ENCODE results near the gene DAGLA.

The DAGLA gene

DNA sequence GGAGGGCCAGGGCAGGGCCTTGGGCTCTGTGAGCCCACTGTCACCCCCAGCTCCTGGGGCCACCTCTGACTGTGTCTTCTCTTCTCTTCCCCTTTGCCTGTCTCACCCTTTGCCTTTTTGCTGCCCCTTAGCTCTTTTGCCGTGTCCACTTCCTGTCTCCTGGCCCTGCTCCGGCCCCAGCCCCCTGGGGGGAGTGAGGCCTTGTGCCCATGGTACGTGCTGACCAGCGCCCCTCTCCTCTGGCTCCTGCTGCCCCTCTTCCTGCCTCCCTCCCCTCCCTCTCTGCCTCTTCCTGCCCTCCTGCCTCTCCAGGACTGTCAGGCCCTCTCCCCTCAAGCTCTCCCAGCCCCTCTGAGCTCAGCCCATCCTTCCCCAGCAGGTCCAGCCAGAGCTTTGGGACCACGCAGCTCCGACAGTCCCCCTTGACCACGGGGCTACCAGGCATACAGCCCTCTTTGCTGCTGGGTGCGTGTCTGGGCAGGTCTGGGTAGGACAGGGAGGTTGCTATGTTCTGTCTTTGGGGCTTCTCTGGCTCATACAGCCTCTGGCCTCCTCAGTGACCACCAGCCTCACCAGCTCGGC, 100.5 kb downstream of the DAGLA start:
- no peak for DNase-seq (ENCODE audit: low spot score)

DNA sequence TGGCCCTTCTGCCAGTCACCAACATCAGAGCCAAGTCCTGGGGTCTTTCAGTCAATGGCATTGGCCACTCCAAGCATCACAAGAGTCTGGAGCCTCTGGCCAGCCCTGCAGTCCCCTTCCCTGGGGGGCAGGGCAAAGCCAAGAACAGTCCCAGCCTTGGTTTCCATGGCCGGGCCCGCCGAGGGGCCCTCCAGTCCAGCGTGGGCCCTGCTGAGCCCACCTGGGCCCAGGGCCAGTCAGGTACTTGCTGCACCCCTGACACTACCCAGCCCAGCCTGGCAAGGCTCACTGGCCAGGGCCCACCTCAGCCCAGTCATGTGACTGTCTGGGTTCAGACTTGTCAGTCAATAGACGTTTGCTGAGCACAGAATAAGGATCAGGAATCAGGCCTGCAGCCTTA, 101.4 kb downstream of the DAGLA start:
- DNase-seq (ENCODE audit: low spot score) = no peak

DNA sequence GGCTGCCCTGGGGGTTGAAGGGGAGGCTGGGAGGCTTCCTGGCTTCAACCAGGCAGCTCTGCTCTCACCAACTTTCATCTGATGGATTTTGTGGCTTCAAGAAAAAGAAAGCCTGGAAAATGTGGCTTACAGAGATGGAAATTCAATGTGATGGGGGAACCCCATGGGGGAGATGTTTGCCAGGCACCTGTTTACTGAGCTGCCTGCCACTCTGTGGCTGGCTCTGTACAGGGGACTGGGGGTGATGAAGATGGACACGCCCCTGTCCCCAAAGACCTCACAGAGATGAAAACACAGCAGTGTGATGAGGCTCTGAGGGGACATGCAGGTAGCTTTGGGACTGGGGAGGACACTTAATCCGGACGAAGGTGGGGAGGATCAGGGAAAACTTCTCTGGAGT, 102.1 kb downstream of the DAGLA start:
- DNase-seq (ENCODE audit: low spot score) = no peak

DNA sequence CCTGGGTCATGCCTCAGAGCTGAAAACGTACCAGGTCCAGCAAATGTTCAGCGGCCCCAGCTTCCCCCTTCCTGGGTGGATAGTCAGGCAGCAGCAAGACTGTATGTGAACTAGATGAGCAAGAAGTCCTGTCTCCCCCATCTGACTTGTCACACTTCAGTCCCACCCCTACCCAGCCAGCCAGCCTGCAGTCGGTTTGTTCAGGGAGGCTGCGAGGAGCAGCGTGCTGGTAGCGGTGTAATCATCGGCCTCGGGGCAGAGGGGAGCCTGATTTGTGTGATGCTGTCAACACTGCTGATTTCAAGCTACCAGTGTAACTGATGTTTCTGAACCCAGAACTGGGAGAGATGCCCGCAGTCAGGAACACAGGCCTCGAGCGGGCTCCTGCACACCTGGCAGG, 102.7 kb downstream of the DAGLA start:
- no peak for DNase-seq (ENCODE audit: low spot score)

- no peak for DNase-seq (ENCODE audit: low spot score)
Observed at GRCh38 chr11:61783717-61784505, 103.7 kb downstream of the DAGLA start.

DNA sequence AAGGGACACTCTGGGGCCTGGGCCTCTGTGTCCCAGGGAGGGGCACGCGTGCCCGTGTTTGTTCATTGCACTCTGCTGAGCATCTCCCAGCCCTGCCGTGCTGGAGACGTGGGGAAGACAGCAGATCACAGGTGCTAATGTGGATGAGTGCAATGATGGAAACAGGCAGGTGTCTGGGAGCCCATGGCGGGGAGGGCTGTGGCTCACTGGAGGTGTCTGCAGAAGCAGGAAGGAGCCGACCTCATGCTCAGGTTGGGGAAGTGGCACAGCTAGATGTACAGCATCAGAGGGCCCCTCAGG, 104.3 kb downstream of the DAGLA start:
- DNase-seq (ENCODE audit: low spot score) = no peak

GRCh38 chr11:61785837-61786402, 105.7 kb downstream of the DAGLA start:
- no peak for DNase-seq (ENCODE audit: low spot score)

- DNase-seq (ENCODE audit: low spot score) = peak; percentile 7
Observed at GRCh38 chr11:61787928-61788491, 107.8 kb downstream of the DAGLA start.

DNA sequence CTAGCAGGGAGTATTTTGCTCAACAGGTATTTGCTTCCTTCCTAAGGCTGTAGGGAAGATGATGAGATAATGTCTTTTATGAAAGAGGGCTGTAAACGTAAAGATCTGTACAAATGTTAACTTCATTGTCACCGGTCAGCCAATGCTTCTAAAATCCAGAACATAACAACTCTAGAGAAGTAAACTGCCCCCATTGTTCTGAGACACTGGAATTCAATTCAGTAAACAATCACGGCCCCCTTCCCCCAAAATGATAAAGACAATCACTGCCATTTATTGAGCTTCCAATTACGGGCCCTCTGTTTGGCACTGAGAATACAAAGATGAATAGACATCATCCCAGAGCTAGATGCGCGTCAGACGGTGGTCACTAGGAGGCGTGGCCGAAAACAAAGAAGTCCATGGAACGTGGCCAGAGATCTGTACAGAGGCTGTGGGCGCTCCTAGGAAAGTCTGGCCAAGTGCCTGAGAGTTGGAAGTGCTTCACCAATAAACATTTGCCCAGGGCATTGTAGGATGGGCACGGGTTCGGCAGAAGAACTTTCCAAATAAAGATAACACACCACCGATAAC, 111.6 kb downstream of the DAGLA start:
- no peak for DNase-seq (ENCODE audit: low spot score)

- peak; percentile 83 for DNase-seq (ENCODE audit: low spot score)
Observed at GRCh38 chr11:61792310-61793082, 112.3 kb downstream of the DAGLA start, which contains the start of the genes FEN1 and TMEM258. Gene FEN1 (plus strand): TSS chr11:61792911. CDS start chr11:61795362, 2,451 bp downstream. Gene TMEM258 (minus strand): TSS chr11:61792599. CDS start chr11:61792558, 41 bp downstream.

- no peak for DNase-seq (ENCODE audit: low spot score)
Observed at GRCh38 chr11:61793083-61793828, 113.1 kb downstream of the DAGLA start.

GRCh38 chr11:61793829-61794204, 113.6 kb downstream of the DAGLA start:
- no peak for DNase-seq (ENCODE audit: low spot score)

GRCh38 chr11:61794579-61794978, 114.4 kb downstream of the DAGLA start:
- DNase-seq (ENCODE audit: low spot score) = no peak

DNA sequence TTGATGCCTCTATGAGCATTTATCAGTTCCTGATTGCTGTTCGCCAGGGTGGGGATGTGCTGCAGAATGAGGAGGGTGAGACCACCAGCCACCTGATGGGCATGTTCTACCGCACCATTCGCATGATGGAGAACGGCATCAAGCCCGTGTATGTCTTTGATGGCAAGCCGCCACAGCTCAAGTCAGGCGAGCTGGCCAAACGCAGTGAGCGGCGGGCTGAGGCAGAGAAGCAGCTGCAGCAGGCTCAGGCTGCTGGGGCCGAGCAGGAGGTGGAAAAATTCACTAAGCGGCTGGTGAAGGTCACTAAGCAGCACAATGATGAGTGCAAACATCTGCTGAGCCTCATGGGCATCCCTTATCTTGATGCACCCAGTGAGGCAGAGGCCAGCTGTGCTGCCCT, 115.3 kb downstream of the DAGLA start:
- DNase-seq (ENCODE audit: low spot score) = no peak

GRCh38 chr11:61795876-61796526, 115.8 kb downstream of the DAGLA start:
- DNase-seq (ENCODE audit: low spot score) = no peak
